Measurements from ENCODE around the gene ADAMTSL2.

Gene ADAMTSL2

GRCh38 chr9:133583586-133583985 lies 49.1 kb downstream of the ADAMTSL2 start:
- no peak for TF ChIP-seq EP300 (IDR thresholded peaks at IDR 0.05; ENCODE audit: borderline replicate concordance)
- TF ChIP-seq FOXM1 (IDR thresholded peaks at IDR 0.05; ENCODE audit: borderline replicate concordance, low read depth): no peak
- TF ChIP-seq REST (IDR thresholded peaks at IDR 0.05; ENCODE audit: low read depth): no peak
- TF ChIP-seq RAD21 (IDR thresholded peaks at IDR 0.05; ENCODE audit: low read depth): no peak
- no peak for TF ChIP-seq TEAD4 (IDR thresholded peaks at IDR 0.05)
- TF ChIP-seq CREB1 (IDR thresholded peaks at IDR 0.05; ENCODE audit: low read depth): no peak
- no peak for TF ChIP-seq ZBTB7A (IDR thresholded peaks at IDR 0.05; ENCODE audit: low read depth)
- TF ChIP-seq, protein P1, sequence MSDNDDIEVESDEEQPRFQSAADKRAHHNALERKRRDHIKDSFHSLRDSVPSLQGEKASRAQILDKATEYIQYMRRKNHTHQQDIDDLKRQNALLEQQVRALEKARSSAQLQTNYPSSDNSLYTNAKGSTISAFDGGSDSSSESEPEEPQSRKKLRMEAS (IDR thresholded peaks at IDR 0.05): no peak
- TF ChIP-seq NFIC (IDR thresholded peaks at IDR 0.05): no peak
- no peak for TF ChIP-seq TAF1 (IDR thresholded peaks at IDR 0.05; ENCODE audit: low read depth)
- no peak for TF ChIP-seq CEBPB (IDR thresholded peaks at IDR 0.05)
- no peak for TF ChIP-seq TCF12 (IDR thresholded peaks at IDR 0.05; ENCODE audit: low read depth)
- no peak for TF ChIP-seq YY1 (IDR thresholded peaks at IDR 0.05; ENCODE audit: low read depth)

- TF ChIP-seq NFIC (IDR thresholded peaks at IDR 0.05) (no peak), REST (IDR thresholded peaks at IDR 0.05; ENCODE audit: low read depth) (no peak)
Measured at GRCh38 chr9:133584167-133584558, 49.7 kb downstream of the ADAMTSL2 start.

DNA sequence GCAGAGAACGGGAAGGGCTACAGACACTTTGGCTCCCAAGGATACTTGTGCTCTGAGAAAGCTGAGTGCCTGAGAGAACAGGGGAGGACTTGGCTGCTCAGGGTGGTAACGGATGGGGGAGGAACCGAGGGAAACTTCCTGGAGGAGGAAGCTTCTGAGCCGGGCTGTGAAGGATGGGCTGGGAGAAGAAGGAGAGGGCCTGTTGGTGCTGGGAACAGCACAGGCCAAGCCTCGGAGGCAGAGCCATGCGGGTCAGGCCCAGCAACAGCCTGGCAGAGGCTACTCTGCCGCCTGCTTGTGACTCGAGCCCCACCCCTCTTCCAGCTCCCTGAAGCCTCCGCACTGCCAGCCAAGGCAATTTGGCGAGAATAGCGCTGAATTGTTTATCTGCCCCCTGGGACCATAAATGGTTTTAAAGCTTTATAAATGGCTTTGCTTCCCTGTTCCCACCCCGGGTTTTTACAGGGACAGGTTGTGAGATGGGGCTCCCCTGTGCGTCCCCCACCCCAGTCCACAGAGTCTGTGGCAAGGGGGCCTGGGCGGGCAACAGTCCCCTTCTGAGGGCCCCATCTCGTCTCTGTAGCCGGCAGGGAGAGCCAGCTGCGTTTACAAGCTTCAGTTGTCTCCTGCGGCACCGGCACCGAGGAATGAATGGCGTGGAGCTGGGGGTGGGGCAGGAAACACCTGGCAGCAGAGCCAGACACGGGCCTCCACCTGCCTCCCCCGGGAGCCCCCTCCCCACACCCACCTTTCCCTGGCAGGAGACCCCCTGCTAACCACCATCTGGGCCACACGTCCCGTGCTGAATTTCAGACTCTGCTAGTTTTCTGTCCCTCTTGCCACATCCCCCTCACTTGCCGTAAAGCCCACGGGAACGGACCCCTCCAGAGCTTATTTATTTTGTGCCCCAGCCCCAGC lies 50.3 kb downstream of the ADAMTSL2 start:
- TF ChIP-seq RAD21 (IDR thresholded peaks at IDR 0.05; ENCODE audit: low read depth): no peak
- TF ChIP-seq EGR1 (IDR thresholded peaks at IDR 0.05): no peak
- TF ChIP-seq REST (IDR thresholded peaks at IDR 0.05; ENCODE audit: low read depth): no peak
- no peak for TF ChIP-seq FOXM1 (IDR thresholded peaks at IDR 0.05; ENCODE audit: borderline replicate concordance, low read depth)
- no peak for TF ChIP-seq CEBPB (IDR thresholded peaks at IDR 0.05)
- TF ChIP-seq YY1 (IDR thresholded peaks at IDR 0.05; ENCODE audit: low read depth): no peak

- no peak for TF ChIP-seq EGR1 (IDR thresholded peaks at IDR 0.05)
- TF ChIP-seq CEBPB (IDR thresholded peaks at IDR 0.05): no peak
- TF ChIP-seq YY1 (IDR thresholded peaks at IDR 0.05; ENCODE audit: low read depth): no peak
- TF ChIP-seq, protein P1 (IDR thresholded peaks at IDR 0.05): no peak
Measured at GRCh38 chr9:133585481-133586351, 51.2 kb downstream of the ADAMTSL2 start.

GRCh38 chr9:133587051-133587450 lies 52.5 kb downstream of the ADAMTSL2 start:
- TF ChIP-seq RAD21 (IDR thresholded peaks at IDR 0.05; ENCODE audit: low read depth) (no peak), EGR1 (IDR thresholded peaks at IDR 0.05) (no peak), TEAD4 (IDR thresholded peaks at IDR 0.05) (no peak), ZBTB7A (IDR thresholded peaks at IDR 0.05; ENCODE audit: low read depth) (no peak), CEBPB (IDR thresholded peaks at IDR 0.05) (no peak), YY1 (IDR thresholded peaks at IDR 0.05; ENCODE audit: low read depth) (no peak), FOXM1 (IDR thresholded peaks at IDR 0.05; ENCODE audit: borderline replicate concordance, low read depth) (no peak), EP300 (IDR thresholded peaks at IDR 0.05; ENCODE audit: borderline replicate concordance) (no peak)
- TF ChIP-seq, protein P1 (IDR thresholded peaks at IDR 0.05): no peak
- TF ChIP-seq, protein P2, sequence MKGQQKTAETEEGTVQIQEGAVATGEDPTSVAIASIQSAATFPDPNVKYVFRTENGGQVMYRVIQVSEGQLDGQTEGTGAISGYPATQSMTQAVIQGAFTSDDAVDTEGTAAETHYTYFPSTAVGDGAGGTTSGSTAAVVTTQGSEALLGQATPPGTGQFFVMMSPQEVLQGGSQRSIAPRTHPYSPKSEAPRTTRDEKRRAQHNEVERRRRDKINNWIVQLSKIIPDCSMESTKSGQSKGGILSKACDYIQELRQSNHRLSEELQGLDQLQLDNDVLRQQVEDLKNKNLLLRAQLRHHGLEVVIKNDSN (IDR thresholded peaks at IDR 0.05): no peak
